Forelimb muscle (tissue), 1 donor: ENCODE data around the gene GCDH. TPM values are rescaled to one million over a fixed set of nuclear protein-coding genes. Genes with fewer than 3 reads are reported as not detected.
"Not testable (repeated sequence)": the region's sequence is repeated elsewhere in the genome, so short reads cannot be mapped to it uniquely, and the experiment has no call there.

Source experiments
- DNase-seq: peaks from one replicate; pipeline ENCODE4 v3.0.0-alpha.2; 2013; ENCODE audit warnings: low read depth
- polyA plus RNA-seq: library from polyadenylated mRNA; unstranded; fragments of 120-200 nt; gene quantifications from one replicate; pipeline ENCODE4 v1.2.1, GENCODE V29; 2013; ENCODE audit not compliant: insufficient read length

GCDH gene
- polyA plus RNA-seq, 1 donor: 39.4 TPM

DNA sequence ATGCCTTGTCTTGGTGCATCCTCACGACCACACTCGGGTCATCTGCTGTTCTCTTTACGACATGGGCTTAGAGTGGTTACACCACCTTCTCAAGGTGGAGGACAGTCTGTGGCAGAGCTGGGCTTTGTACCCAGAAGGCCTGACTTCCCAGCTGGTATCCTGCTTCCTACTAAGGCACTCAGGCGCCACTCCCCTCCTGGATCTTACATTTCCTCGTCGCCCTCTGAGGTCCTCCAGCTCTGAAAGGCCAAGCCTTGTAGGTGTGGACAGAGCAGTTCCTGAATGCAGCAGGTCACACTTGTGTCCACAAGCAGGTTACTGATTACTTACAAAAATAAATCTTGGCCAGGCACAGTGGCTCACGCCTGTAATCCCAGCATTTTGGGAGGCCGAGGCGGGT, 16.2 kb downstream of the GCDH start:
- DNase-seq: no peak

DNA sequence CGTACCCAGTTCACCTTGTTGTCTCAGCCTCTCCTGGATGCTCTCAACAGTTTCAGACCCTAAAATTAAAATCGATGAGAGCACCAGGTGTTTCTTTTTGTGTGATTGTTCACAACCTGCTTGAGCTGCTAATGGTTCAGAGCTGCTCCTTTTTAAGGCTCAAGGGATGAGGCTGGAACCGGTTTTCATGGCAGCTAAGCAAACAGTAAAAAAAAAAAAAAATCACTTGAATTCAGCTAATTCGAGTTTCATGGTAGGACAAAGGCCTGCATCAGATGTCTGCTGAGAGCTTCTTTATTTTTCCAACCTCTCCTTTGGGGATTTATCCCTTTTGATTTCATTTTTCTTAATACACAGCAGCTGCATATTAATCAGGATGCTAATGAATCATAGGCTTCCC, 21.6 kb downstream of the GCDH start:
- DNase-seq: no peak

DNA sequence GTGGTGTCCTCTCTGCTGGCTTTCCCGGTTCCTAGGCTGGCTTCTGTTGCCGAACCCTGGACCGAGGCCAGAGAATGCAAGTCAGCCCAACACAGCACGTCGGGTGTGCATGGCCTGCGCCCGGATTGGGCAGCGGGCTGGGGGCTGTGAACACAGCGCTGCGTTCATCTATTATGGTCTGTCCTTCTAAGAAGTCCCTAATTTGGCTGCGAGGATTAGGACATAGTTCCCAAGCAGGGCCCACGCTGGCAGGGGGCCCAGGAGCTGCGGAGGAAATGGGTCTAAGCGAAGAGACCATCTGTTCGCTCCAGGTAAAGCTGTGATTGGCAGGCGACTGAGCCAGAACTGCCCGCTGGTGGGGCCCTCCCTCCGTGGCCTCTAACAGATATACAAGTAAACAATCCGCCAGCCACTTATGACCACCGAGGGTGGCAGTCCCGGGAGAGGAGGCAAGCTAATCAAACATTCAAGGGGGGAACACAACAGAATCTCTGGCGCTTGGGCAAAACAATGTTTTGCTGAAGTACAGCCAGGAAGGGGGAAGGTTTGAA, 22.1 kb downstream of the GCDH start:
- DNase-seq: no peak

DNA sequence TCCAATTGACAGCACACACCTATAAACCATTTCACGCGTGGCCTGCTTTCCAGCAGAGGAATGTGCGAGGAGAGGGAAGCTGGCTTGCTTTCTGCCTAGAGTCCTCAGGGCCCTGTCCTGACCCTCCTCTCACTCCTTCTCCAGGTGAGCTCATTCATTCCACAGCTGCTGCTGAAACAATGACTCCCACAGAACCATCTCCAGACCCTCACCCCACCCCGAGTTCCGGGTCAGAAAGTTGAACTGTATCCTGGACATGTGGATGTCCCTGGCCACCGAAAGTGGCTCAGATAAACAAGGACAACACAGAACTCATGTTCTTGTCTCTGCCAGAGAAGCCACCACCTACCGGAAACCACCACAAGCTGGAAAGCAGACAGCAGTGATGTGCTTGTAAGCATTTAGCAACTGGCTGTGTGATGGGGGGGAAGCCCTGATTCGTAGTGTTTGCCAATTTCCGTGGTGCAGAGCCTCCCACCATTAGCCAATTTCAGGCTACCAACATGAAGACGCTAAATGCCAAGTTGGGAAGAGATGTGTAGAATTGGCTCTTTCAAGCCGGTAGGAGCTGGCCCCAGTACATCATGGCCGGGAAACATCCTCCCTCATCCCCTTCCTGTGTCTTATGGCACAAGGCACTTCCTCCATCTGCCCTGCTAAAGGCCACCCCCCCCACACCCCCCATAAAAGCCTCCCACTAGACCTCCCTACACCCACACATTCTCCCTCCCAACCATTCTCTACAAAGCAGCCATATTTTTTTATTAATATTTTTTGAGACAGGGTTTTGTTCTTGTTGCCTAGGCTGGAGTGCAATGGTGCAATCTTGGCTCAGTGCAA, 23.1 kb downstream of the GCDH start:
- no peak for DNase-seq

DNA sequence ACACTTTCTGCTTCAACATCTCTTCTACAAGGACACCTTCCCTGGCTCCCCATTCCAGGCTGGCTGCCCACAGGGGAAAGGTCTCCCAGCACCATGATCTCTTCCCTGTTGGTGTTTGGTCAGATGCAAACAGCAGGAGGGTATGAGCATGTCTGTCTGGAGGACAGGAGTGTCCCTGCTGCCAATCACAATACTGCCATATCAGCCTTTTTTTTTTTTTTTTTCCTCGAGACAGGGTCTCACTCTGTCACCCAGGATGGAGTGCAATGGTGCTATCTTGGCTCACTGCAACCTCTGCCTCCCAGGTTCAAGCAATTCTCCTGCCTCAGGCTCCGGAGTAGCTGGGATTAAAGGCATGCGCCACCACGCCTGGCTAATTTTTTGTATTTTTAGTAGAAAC, 24.9 kb downstream of the GCDH start:
- not testable (repeated sequence) for DNase-seq

DNA sequence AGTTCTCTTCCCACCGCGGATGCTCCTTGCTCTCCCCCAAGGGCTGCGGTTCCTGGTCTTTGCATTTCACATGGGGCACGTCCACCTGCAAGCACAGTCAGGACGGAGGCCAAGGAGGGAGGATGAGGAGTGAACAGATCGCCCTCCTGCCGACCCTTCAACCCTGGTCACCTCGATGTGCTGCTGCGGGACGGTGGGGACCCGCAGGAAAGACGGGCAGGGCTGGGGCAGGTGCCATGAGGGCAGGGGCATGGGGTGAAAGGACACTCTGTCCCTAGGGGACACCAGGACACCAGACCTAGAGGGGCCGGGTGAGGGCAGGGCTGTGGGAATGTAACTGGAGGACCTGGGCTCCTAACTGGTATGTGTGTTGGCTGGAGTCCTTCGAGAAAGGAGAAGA, 27.3 kb downstream of the GCDH start:
- no peak for DNase-seq

DNA sequence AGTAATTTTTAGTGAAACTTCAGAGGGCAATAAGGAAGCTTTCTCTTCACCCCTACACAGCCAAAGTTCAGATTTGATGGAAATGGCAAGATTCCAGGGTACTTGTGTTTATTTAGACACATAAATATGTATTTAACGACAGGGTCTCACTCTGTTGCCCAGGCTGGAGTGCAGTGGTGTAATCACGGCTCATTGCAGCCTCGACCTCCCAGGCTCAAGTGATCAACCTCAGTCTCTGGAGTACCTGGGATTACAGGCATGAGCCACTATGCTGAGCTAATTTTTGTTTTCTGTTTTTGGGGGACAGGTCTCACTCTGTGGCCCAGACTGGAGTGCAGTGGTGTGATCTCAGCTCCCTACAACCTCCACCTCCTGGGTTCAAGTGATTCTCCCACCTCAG, 30.1 kb downstream of the GCDH start:
- DNase-seq: no peak

DNA sequence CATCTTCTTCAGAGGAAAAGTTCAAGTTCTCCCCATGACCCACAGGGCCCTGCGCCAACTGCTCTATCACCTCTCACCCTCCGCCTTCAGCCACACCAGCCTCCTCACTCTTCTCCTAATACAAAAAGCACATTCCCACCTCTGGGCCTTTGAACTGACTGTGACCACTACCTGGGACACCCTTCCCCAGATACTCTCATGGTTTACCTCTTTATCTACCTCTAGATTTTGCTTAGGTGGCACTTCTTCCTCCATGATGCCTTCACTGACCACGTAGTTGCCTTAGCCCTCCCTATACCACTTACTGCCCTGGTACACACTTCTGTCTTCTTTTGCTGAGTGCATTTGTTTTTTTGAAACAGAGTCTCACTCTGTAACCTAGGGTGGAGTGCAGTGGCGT, 32.0 kb downstream of the GCDH start:
- no peak for DNase-seq

DNA sequence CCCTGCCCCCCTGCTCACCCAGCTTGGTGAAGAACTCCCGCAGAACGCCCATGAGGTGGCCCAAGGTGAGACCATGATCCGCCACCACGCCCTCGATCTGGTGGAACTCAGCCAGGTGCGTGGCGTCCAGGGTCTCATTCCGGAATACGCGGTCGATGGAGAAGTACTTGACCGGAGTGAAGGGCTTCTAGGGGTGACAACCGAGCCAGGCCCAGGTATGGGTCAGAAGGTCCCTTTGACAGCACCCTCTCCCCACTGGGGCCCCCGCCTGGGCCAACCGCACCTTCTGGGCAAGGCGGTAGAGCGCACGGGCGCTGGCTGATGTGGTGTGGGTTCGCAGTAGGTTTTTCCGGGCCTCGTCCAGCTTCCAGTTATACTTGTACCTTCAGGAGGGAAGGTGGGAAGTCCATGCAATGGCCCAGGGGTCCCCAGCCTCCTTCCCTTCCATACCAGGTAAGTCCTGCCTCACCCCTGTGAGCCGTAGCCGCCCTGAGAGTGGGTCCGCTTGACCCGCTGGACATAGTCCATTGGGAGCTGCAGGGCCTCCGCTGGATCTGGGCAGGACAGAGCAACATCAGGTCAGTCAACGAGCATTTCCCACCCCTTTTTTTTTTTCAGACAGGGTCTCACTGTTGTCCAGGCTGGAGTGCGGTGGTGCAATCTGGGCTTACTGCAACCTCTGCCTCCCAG, 33.8 kb downstream of the GCDH start:
- DNase-seq: no peak

DNA sequence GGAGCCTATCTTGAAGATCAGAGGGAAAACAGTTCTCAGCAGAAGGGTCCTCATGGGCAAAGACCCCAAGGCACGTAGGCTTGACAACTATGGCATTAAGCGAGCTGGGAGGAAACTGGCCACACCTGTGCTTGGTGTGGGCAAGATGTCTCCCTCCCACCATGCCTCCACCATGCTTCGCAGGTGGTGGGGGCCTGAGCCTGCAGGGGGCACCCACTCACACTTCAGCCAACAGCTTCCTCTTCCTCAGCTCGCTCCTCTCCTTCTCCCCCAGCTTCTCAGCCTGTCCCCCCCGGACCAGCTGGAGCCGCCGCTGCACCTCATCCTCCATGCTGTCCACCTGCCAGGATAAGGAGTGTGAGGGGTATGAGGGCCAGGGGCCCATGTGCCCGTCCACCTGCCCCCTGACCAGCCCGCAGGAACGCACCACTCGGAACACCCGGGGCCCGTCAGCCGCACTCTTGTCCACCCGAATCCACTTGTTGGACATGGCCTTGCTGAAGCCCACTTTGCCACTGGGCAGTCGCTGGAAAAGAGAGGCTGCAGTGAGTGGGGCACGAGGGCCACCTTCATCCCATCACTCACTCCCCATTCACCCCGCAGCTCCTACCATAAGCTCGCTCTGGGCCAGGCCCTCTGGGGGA, 39.2 kb downstream of the GCDH start:
- DNase-seq: no peak

DNA sequence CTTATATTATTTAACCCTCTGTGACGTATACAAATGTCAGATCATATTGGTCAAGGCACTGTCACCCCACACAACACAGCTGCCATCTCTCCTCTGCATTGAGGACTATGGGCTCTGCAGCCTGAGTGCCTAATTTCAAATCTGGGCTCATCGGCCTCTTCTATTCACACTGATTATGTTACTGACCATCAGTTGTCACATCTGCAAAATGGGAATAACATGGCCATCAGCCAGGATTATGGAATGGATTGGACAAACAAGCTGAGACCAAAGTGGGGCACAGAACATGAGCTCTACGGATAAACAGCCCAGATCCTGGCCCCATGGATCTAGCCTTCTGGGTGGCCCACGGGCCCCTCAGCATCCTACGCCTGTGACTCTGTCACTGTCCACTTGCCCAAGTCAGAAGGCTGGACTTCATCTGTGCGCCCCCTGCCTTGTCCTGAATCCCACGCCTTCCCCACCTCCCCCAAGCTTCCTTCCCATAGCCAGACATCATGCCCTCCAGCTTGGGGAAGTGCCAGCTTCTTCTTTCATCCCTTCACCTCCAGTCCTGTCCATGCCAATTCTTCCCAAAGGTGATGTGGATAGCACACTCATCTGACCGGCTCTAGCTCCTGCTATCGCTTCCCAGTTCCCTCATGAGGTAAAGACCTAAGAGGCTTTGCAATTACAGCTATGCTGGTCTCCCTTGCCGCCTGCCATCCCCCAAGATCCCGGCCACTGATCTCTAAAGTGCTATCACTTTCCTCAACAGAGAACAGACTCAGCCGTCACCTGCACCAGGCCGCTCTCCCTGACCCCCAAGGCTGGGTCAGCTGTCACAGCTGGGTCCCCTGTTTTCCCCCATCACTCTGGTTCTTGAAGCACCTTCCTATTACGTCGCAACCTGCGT, 41.7 kb downstream of the GCDH start:
- DNase-seq: no peak

DNA sequence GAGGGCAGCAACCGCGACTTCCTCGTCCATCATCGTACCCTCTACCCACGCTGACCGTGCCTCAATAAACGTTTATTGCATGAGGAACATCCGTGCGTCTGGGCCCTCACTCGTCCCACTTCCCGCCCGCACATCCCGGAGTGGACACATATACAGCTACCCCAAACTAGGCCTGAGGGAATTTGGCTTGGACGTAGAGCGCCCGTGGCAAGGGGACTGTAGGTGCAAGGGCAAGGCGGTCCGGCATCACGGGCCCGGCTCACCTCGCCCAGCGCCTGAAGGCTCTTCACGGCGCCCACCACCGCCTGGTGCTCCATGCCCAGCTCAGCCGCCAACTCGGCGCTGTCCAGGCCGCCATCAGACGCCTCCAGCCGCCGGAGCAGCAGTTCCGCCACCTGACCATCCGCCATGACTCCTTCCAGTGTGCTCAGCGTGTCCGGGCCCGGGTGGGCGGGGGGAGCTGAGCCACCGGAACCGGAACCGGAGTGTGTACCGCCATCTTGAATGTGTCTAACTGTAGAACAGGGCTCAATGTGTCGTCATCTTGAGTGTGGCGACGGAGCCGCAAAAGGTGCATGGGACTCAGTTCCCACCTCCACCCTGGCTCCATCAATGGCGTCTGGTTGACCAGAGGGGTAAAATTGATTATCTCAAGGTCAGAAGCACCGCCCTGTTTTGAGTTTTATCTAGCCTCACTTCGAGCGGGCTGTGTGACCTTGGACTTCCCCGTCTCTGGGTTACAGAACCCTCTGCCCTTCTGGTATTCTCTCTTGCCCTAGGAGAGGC, 42.5 kb downstream of the GCDH start, which contains the start of gene FARSA:
Gene FARSA, minus strand, starts transcription at position 425 of the 786 bp plus-strand sequence. Its CDS starts 15 bp downstream, at position 410.
- DNase-seq: no peak

DNA sequence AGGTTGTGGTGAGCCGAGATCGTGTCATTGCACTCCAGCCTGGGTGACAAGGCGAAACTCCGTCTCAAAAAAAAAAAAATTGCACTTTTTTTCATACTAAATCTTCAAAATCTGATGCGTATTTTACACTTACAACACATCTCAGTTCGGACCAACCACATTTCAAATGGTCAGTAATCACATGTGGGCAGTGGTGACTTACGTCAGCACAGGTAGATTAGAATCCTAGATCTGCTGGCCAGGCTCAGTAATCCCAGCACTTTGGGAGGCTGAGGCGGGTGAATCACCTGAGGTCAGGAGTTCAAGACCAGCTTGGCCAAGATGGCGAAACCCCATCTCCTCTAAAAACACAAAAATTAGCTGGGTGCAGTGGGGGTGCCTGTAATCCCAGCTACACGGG, 44.1 kb downstream of the GCDH start:
- DNase-seq: no peak

DNA sequence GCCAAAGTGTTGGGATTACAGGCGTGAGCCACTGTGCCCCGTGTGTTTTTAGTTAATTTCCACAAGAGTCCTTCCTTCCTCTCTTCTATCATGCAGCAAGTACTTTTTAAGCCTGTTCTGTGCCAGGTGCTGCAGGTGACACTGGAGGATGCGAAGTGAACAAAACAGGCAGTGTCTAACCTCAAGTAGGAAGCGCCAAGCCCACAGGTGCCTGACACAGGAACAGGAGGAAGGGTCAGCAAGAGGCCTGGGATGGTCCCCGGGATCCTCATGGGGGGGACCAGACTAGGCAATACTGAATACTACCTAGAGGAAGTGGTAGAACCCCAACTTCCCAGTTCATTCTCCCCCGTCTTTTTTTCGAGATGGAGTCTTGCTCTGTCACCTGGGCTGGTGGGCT, 45.6 kb downstream of the GCDH start:
- no peak for DNase-seq

DNA sequence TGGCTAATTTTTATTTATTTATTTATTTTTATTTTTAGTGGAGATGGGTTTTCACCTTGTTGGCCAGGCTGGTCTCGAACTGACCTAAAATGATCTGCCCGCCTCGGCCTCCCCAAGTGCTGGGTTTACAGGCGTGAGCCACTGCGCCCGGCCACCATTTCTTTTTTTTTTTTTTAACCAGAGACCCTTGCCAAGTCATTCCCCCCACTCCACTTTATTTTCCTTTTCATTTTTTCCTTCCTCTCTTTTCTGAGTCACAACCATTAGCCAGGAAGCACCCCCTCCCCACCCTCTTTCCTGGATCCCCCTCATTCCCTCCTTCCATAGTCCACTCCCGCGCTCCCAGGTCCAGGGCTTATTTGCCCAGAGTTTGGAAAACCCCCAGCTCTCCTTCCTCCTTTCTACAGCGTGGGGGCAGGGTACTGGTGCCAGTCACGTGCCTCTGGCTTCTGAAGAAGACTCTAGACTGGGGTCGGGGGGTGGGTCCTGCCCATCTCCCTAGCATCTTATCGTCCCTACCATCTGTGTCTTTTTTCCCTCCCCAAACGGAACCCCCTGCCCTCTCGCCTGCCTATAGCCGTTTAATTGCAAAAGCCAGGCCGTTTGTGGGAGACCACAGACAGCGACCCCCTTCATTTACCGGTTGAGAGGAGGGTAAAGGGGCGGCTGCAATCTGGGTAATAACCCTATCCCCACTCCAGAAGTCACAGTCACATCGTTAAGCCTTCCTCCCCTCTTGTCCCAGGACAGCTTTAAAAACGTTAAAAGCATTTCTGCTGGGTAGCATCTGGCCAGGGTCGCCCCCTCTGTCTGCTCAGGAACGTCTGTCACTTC, 46.4 kb downstream of the GCDH start:
- no peak for DNase-seq

DNA sequence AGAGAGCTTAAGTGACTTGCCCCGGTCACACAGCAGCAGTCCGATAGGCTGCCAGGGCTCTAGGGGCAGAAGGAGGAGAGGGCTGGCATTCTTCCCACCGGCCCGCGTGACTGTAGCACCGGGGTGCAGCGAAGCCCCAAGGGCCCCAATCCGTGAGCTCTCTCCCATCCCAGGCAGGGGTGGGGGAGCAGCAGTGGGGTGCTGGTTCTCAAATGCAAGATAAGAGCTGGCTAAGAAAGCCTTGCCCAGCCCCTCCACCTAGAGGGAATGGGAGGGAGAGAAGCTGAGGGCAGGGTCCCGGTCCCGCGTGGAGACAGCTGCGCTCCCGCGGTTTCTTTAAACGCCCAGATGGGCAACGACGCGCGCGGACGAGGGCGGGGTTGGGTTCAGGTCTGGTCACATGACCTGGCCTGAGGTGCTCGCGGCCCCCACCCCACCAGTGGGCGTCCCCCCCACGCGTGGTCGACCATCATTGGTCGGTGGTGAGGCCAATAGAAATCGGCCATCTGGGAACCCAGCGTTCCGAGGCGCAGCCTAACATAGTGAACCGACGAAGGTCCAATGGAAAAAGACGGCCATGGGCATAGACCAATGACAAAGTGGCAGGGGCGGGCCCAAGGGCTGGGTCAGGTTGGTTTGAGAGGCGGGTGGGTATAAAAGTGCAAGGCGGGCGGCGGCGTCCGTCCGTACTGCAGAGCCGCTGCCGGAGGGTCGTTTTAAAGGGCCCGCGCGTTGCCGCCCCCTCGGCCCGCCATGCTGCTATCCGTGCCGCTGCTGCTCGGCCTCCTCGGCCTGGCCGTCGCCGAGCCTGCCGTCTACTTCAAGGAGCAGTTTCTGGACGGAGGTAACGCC, 47.2 kb downstream of the GCDH start, which contains the start of gene CALR:
Gene CALR, plus strand, starts transcription at position 683 of the 852 bp plus-strand sequence. Its CDS starts 71 bp downstream, at position 754.
- DNase-seq: peak; percentile 98

DNA sequence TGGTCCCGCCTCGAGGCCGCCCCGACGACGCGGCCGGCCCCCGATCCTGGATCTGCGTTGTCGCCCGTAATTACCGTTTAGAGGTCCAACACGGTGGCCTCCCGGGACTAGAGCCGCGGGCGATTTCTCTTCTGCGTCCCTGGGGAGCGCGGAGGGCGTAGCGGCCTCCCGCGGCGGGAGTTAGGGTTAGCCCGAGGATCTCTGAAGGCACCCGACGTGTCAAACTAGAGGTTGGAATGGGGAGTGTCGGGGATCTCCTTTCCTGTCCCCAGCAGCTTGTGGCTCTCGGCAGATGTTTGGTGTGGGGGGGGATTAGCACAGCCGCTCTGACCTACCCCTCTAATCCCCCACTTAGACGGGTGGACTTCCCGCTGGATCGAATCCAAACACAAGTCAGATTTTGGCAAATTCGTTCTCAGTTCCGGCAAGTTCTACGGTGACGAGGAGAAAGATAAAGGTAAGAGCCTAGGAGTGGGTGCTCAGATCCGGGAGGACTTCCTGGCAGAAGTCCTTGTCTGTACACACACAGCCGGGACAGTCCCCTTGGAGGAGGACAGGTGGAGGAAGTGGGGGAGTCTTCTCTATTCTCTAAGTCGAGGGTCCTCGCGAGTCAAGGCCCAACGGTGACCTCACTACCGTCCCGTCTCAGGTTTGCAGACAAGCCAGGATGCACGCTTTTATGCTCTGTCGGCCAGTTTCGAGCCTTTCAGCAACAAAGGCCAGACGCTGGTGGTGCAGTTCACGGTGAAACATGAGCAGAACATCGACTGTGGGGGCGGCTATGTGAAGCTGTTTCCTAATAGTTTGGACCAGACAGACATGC, 48.0 kb downstream of the GCDH start:
- DNase-seq: no peak
